GM21529 (cell line): Measurements from ENCODE around the gene PDXP.
A peak's percentile ranks its signal among the peaks of the same experiment; 100 is the strongest.
"Not testable (repeated sequence)": the region's sequence is repeated elsewhere in the genome, so short reads cannot be mapped to it uniquely, and the experiment has no call there.

Experiments
- ATAC-seq: cut with Tn5 transposase; IDR thresholded peaks from one replicate; pipeline ENCODE4 v1.9.1; 2021; ENCODE audit not compliant: unreplicated experiment

PDXP gene

GRCh38 chr22:37658133-37659065 is at the start of gene PDXP:
Gene PDXP (plus strand): TSS chr22:37658723. CDS start chr22:37658783, 60 bp downstream.
- ATAC-seq: peak; percentile 75

GRCh38 chr22:37609240-37610152 is 49.0 kb upstream of the PDXP start:
- ATAC-seq: no peak

GRCh38 chr22:37610153-37610475 is 48.4 kb upstream of the PDXP start:
- not testable (repeated sequence) for ATAC-seq

- no peak for ATAC-seq
These were observed 47.9 kb upstream of the PDXP start for GRCh38 chr22:37610480-37611129.

- no peak for ATAC-seq
These were observed 47.3 kb upstream of the PDXP start for GRCh38 chr22:37611207-37611606.

GRCh38 chr22:37616201-37617083 is 42.1 kb upstream of the PDXP start:
- no peak for ATAC-seq

- no peak for ATAC-seq
These were observed 41.1 kb upstream of the PDXP start for GRCh38 chr22:37617431-37617830.

GRCh38 chr22:37618072-37618656 is 40.4 kb upstream of the PDXP start:
- ATAC-seq: no peak

- no peak for ATAC-seq
These were observed 39.8 kb upstream of the PDXP start for GRCh38 chr22:37618674-37619073.

- ATAC-seq: no peak
These were observed 38.5 kb upstream of the PDXP start for GRCh38 chr22:37619991-37620390.

- no peak for ATAC-seq
These were observed 37.1 kb upstream of the PDXP start for GRCh38 chr22:37621352-37621860.

- ATAC-seq: no peak
These were observed 35.2 kb upstream of the PDXP start for GRCh38 chr22:37623075-37624016.

GRCh38 chr22:37624017-37624365 is 34.5 kb upstream of the PDXP start:
- ATAC-seq: no peak

- no peak for ATAC-seq
These were observed 33.6 kb upstream of the PDXP start for GRCh38 chr22:37624876-37625275.

- no peak for ATAC-seq
These were observed 32.8 kb upstream of the PDXP start for GRCh38 chr22:37625737-37626136.

GRCh38 chr22:37626144-37626543 is 32.4 kb upstream of the PDXP start:
- no peak for ATAC-seq

GRCh38 chr22:37626556-37627075 is 31.9 kb upstream of the PDXP start:
- ATAC-seq: no peak

GRCh38 chr22:37627121-37627520 is 31.4 kb upstream of the PDXP start:
- ATAC-seq: no peak
